Gastrocnemius medialis (tissue), 4 donors: Measurements from ENCODE around the gene NCAPH2. TPM values are rescaled to one million over a fixed set of nuclear protein-coding genes. Genes with fewer than 3 reads are reported as not detected.

Experiments
- ATAC-seq, 2 donors: fragments of 150-250 bp; one replicate each; pipeline ENCODE4 v1.9.1; 2016
- DNase-seq, 2 donors: peaks; one replicate each; pipeline ENCODE4 v3.0.0-alpha.2; 2019
- H3K27ac ChIP-seq, 4 donors: fragments of 200-600 bp; sonication (generic); 1 replicate in 1 of 4; 2 replicates in 3 of 4; pipeline ENCODE4 v1.5.1; 2016 to 2018; ENCODE audit warnings: mild to moderate bottlenecking in 2 of 4, moderate library complexity in 1 of 4
- H3K27me3 ChIP-seq, 3 donors: fragments of 200-600 bp; sonication (generic) in 2 of 3; 1 replicate in 1 of 3; 2 replicates in 2 of 3; pipeline versions ENCODE4 v1.5.1 to v1.6.0; 2016 to 2019; ENCODE audit warnings: mild to moderate bottlenecking in 1 of 3, moderate library complexity in 1 of 3
- H3K36me3 ChIP-seq, 2 donors: fragments of 200-600 bp; sonication (generic) in 1 of 2; one replicate each; pipeline ENCODE4 v1.5.1; 2017 to 2018
- H3K4me1 ChIP-seq, 2 donors: fragments of 200-600 bp; sonication (generic) in 1 of 2; one replicate each; pipeline ENCODE4 v1.5.1; 2016 to 2017; ENCODE audit warnings: mild to moderate bottlenecking in 2 of 2
- H3K4me3 ChIP-seq, 4 donors: fragments of 200-600 bp; sonication (generic) in 3 of 4; 1 replicate in 1 of 4; 2 replicates in 3 of 4; pipeline ENCODE4 v1.5.1; 2016 to 2019; ENCODE audit warnings: mild to moderate bottlenecking in 2 of 4
- H3K9me3 ChIP-seq, 3 donors: fragments of 200-600 bp; sonication (generic) in 2 of 3; 1 replicate in 1 of 3; 2 replicates in 2 of 3; pipeline ENCODE4 v1.5.1; 2016 to 2019
- CTCF ChIP-seq, 5 experiments: fragments of 450-650 bp in 3 of 5; fragments of 200-600 bp in 2 of 5; sonication (generic) in 2 of 5; IDR thresholded peaks in 4 of 5; conservative IDR thresholded peaks in 1 of 5; 1 replicate in 4 of 5; 2 replicates in 1 of 5; pipeline ENCODE4 v1.5.1; 2016 to 2019; ENCODE audit warnings: antibody characterized with exemption in 5 of 5, mild to moderate bottlenecking in 3 of 5, moderate library complexity in 3 of 5
- POLR2A ChIP-seq, 2 donors: fragments of 450-650 bp; IDR thresholded peaks; one replicate each; pipeline ENCODE4 v1.6.1; 2017; ENCODE audit warnings: antibody characterized with exemption in 2 of 2, mild to moderate bottlenecking in 2 of 2, moderate library complexity in 2 of 2
- in situ Hi-C, 4 donors: fragments of 200-750 bp; cut with MboI; loops; one replicate each; pipeline versions ENCODE4 v1.15.0 to v1.8.0; 2017; ENCODE audit warnings: low sequenced_read_pairs in 4 of 4
- intact Hi-C: fragments of 100-400 bp; cut with DNase I; formaldehyde crosslinking; loops from one replicate; pipeline ENCODE4 v1.15.1; 2023; ENCODE audit warnings: low total_unique reads
- total RNA-seq, 4 donors: library from RNA; depleted of rRNA; stranded (reverse); fragments of >200 nt; gene quantifications; one replicate each; pipeline versions ENCODE4 v1.1.0 to v1.2.3, GENCODE V29; 2016

Gene NCAPH2
- total RNA-seq, 4 donors from 2014 or later = 19.0 to 29.3 (median 23.4) TPM

GRCh38 chr22:50469377-50470305 lies 38.4 kb upstream of the NCAPH2 start:
- Histone ChIP-seq H3K27me3 (no peaks in the 10 kb centered on the region), H3K9me3 (no peaks in the 10 kb centered on the region), H3K36me3 (peaks cover 0 to 30% of the 10 kb centered on the region in 2 donors), H3K4me1 (peaks cover 41 to 49% of the 10 kb centered on the region in 2 donors), H3K27ac (no peak overlapping the region), H3K4me3 (no peak overlapping the region)
- intact Hi-C loops (no loop called here), in situ Hi-C loops (no loop called here)
- TF ChIP-seq POLR2A (IDR thresholded peaks at IDR 0.05) (no peak), CTCF (IDR thresholded peaks at IDR 0.05 in 4 of 5, conservative IDR thresholded peaks at IDR 0.05 in 1 of 5) (no peak)
- peak in 1 of 2 donors; percentile 43 for DNase-seq
- ATAC-seq = no peak

- Histone ChIP-seq H3K4me3 (no peak overlapping the region), H3K27ac (no peak overlapping the region), H3K4me1 (peaks cover 44 to 53% of the 10 kb centered on the region in 2 donors), H3K27me3 (no peaks in the 10 kb centered on the region), H3K9me3 (no peaks in the 10 kb centered on the region), H3K36me3 (peaks cover 0 to 21% of the 10 kb centered on the region in 2 donors)
- in situ Hi-C loops = no loop called here
- TF ChIP-seq POLR2A (IDR thresholded peaks at IDR 0.05) (no peak), CTCF (IDR thresholded peaks at IDR 0.05 in 4 of 5, conservative IDR thresholded peaks at IDR 0.05 in 1 of 5) (no peak)
- ATAC-seq = no peak
- intact Hi-C loops = no loop called here
- no peak for DNase-seq
Observed at GRCh38 chr22:50470491-50470890, 37.5 kb upstream of the NCAPH2 start.

GRCh38 chr22:50471197-50471847 lies 36.7 kb upstream of the NCAPH2 start:
- H3K27ac ChIP-seq = no peak overlapping the region
- in situ Hi-C loops = no loop called here
- intact Hi-C loops = no loop called here

GRCh38 chr22:50471962-50472361 lies 36.1 kb upstream of the NCAPH2 start:
- Histone ChIP-seq H3K4me1 (peaks cover 45 to 54% of the 10 kb centered on the region in 2 donors), H3K9me3 (no peaks in the 10 kb centered on the region), H3K4me3 (no peak overlapping the region), H3K27me3 (no peaks in the 10 kb centered on the region), H3K36me3 (peaks cover 0 to 7% of the 10 kb centered on the region in 2 donors), H3K27ac (no peak overlapping the region)
- DNase-seq (no peak), ATAC-seq (no peak)
- in situ Hi-C loops (no loop called here), intact Hi-C loops (no loop called here)
- TF ChIP-seq POLR2A (IDR thresholded peaks at IDR 0.05) (no peak), CTCF (IDR thresholded peaks at IDR 0.05 in 4 of 5, conservative IDR thresholded peaks at IDR 0.05 in 1 of 5) (no peak)

More at GRCh38 chr22:50471197-50471847, 36.7 kb upstream of the NCAPH2 start:
- H3K27me3 ChIP-seq = no peaks in the 10 kb centered on the region
- ATAC-seq (no peak), DNase-seq (no peak)
- H3K4me3 ChIP-seq = no peak overlapping the region
- TF ChIP-seq POLR2A (IDR thresholded peaks at IDR 0.05) (no peak), CTCF (IDR thresholded peaks at IDR 0.05 in 4 of 5, conservative IDR thresholded peaks at IDR 0.05 in 1 of 5) (no peak)
- H3K4me1 ChIP-seq = peaks cover 45 to 54% of the 10 kb centered on the region in 2 donors
- H3K9me3 ChIP-seq = no peaks in the 10 kb centered on the region
- peaks cover 0 to 13% of the 10 kb centered on the region in 2 donors for H3K36me3 ChIP-seq
